B cell (primary cell): Measurements from ENCODE around the gene FAM217A. TPM values are rescaled to one million over a fixed set of nuclear protein-coding genes. Genes with fewer than 3 reads are reported as not detected.

Source experiments
- ATAC-seq: fragments of 200-7000 bp; cut with Tn5 transposase; one replicate; pipeline ENCODE4 v1.10.0; 2021; ENCODE audit warnings: low read depth, mild to moderate bottlenecking, moderate number of reproducible peaks, moderate library complexity
- CTCF ChIA-PET: fragments of 350-600 bp; sonication (Branson Sonifier 250); formaldehyde crosslinking; loops from one replicate; lab custom pipeline; 2021; ENCODE audit warnings: antibody characterized with exemption, inconsistent platforms; lab: Charles Lee
- POLR2A ChIA-PET: fragments of 350-600 bp; sonication (Branson Sonifier 250); formaldehyde crosslinking; loops from one replicate; lab custom pipeline; 2021; ENCODE audit warnings: antibody characterized with exemption; lab: Charles Lee
- DNase-seq: peaks from one replicate; pipeline ENCODE4 v3.0.0; 2013
- H2AFZ ChIP-seq: 2 replicates; pipeline ENCODE4 v1.6.1; 2012; ENCODE audit warnings: mild to moderate bottlenecking, low read depth, low read length; ENCODE audit not compliant: insufficient read depth, poor library complexity, severe bottlenecking
- H3K27ac ChIP-seq, 2 donors: 1 replicate in 1 of 2; 2 replicates in 1 of 2; pipeline ENCODE4 v1.5.1; 2012 to 2013; ENCODE audit warnings: low read length in 2 of 2, mild to moderate bottlenecking in 2 of 2, moderate library complexity in 1 of 2
- H3K27me3 ChIP-seq, 4 experiments: fragments of 200-600 bp in 1 of 4; sonication (generic) in 1 of 4; replicated peaks in 1 of 4; 1 replicate in 2 of 4; 2 replicates in 2 of 4; pipeline versions ENCODE4 v1.6.1 to v1.7.0; 2013 to 2016; ENCODE audit warnings: low read length in 3 of 4, mild to moderate bottlenecking in 2 of 4, mixed read lengths in 1 of 4, moderate library complexity in 1 of 4; ENCODE audit not compliant: insufficient read depth in 4 of 4, control insufficient read depth in 3 of 4; ENCODE audit errors: control extremely low read depth in 1 of 4
- H3K36me3 ChIP-seq, 2 experiments: replicated peaks in 1 of 2; 1 replicate in 1 of 2; 2 replicates in 1 of 2; pipeline versions ENCODE4 v1.6.1 to v1.7.1; 2013; ENCODE audit warnings: low read length in 1 of 2; ENCODE audit not compliant: insufficient read depth in 2 of 2, control insufficient read depth in 1 of 2; ENCODE audit errors: control extremely low read depth in 1 of 2, extremely low read depth in 1 of 2
- H3K4me1 ChIP-seq, 2 donors: fragments of 200-600 bp in 1 of 2; sonication (generic) in 1 of 2; 1 replicate in 1 of 2; 2 replicates in 1 of 2; pipeline versions ENCODE4 v1.5.1 to v1.6.1; 2013 to 2017; ENCODE audit warnings: low read length in 2 of 2; ENCODE audit not compliant: control insufficient read depth in 2 of 2, insufficient read depth in 2 of 2
- H3K4me2 ChIP-seq: replicated peaks from 2 replicates; pipeline ENCODE3; 2012; ENCODE audit warnings: mild to moderate bottlenecking, low read depth, low read length; ENCODE audit not compliant: poor library complexity, severe bottlenecking
- H3K4me3 ChIP-seq, 5 experiments: fragments of 200-600 bp in 1 of 5; sonication (generic) in 1 of 5; 1 replicate in 3 of 5; 2 replicates in 2 of 5; pipeline versions ENCODE4 v1.5.1 to v1.7.0; 2011 to 2016; ENCODE audit warnings: low read length in 4 of 5, mild to moderate bottlenecking in 4 of 5, low read depth in 2 of 5, control low read depth in 1 of 5, moderate library complexity in 1 of 5; ENCODE audit not compliant: insufficient read depth in 1 of 5; ENCODE audit errors: control extremely low read depth in 1 of 5, extremely low read depth in 1 of 5
- H3K79me2 ChIP-seq: fragments of 200-600 bp; sonication (generic); one replicate; pipeline ENCODE4 v1.6.0; 2016; ENCODE audit warnings: low read length; ENCODE audit not compliant: control insufficient read depth, insufficient read depth
- H3K9ac ChIP-seq: fragments of 200-600 bp; sonication (generic); 2 replicates; pipeline ENCODE4 v1.6.1; 2017; ENCODE audit warnings: mild to moderate bottlenecking, low read length, moderate library complexity
- H3K9me3 ChIP-seq, 3 donors: one replicate each; pipeline versions ENCODE4 v1.6.1 to v1.7.1; 2013; ENCODE audit warnings: low read length in 2 of 3; ENCODE audit not compliant: control insufficient read depth in 2 of 3, insufficient read depth in 1 of 3; ENCODE audit errors: control extremely low read depth in 1 of 3
- H4K20me1 ChIP-seq: 2 replicates; pipeline ENCODE4 v1.6.0; 2012; ENCODE audit warnings: mild to moderate bottlenecking, low read length; ENCODE audit not compliant: insufficient read depth, control insufficient read depth, poor library complexity, severe bottlenecking
- H3K27ac Mint-ChIP-seq: one replicate; pipeline ENCODE4 v1.8.0; 2021; ENCODE audit warnings: mixed read lengths
- H3K27me3 Mint-ChIP-seq: one replicate; pipeline ENCODE4 v1.8.0; 2021; ENCODE audit warnings: mixed read lengths
- H3K4me1 Mint-ChIP-seq: one replicate; pipeline ENCODE4 v1.8.0; 2021; ENCODE audit warnings: mixed read lengths
- H3K4me3 Mint-ChIP-seq: one replicate; pipeline ENCODE4 v1.8.0; 2021; ENCODE audit warnings: mixed read lengths
- H3K9me3 Mint-ChIP-seq: one replicate; pipeline ENCODE4 v1.8.0; 2022; ENCODE audit warnings: mixed read lengths; ENCODE audit not compliant: insufficient read depth
- CTCF ChIP-seq: fragments of 200-600 bp; IDR thresholded peaks from one replicate; pipeline ENCODE4 v1.8.0; 2022; ENCODE audit warnings: antibody characterized with exemption, mild to moderate bottlenecking
- EZH2 ChIP-seq: IDR thresholded peaks from 2 replicates; pipeline ENCODE4 v1.6.1; 2012; ENCODE audit warnings: borderline replicate concordance, low read depth, mild to moderate bottlenecking, moderate library complexity, low read length; ENCODE audit not compliant: insufficient read depth, poor library complexity, severe bottlenecking
- WGBS: methylation state at CpG from one replicate; pipeline ENCODE4 v1.1.5; 2013; ENCODE audit warnings: missing lambda C conversion rate; ENCODE audit not compliant: insufficient coverage; 5-methylcytosine and 5-hydroxymethylcytosine counted together
- intact Hi-C: fragments of 100-400 bp; cut with micrococcal nuclease; formaldehyde crosslinking; loops from one replicate; pipeline ENCODE4 v1.10.0; 2022
- polyA plus RNA-seq: library from polyadenylated mRNA; depleted of rRNA; stranded (reverse); fragments of >200 nt; gene quantifications from 2 replicates; pipeline ENCODE4 v1.2.3, GENCODE V29; 2012
- total RNA-seq, 2 donors: library from RNA; stranded (reverse); fragments of 120-200 nt in 1 of 2; gene quantifications; 1 replicate in 1 of 2; 2 replicates in 1 of 2; pipeline versions ENCODE4 v1.2.3 to v1.2.4, GENCODE V29; 2013 to 2022

FAM217A gene
- total and polyA plus RNA-seq, 2 donors (not counting 1 experiment from before 2014, with no cell fraction given), result not detected

- Mint-ChIP-seq H3K4me3 (peak overlapping the region; percentile 98), H3K27ac (peak overlapping the region; percentile 99), H3K27me3 (no peaks in the 10 kb centered on the region), H3K4me1 (peaks cover 74% of the 10 kb centered on the region), H3K9me3 (no peaks in the 10 kb centered on the region)
- Histone ChIP-seq H3K27me3 (no peaks in the 10 kb centered on the region), H4K20me1 (peaks cover 42% of the 10 kb centered on the region), H2AFZ (peak overlapping the region; percentile 94), H3K4me1 (peaks cover 39 to 49% of the 10 kb centered on the region in 2 donors), H3K27ac (peak overlapping the region; percentile 97 to 99), H3K9me3 (no peaks in the 10 kb centered on the region), H3K4me2 (peak overlapping the region; percentile 80), H3K9ac (peak overlapping the region; percentile 94), H3K4me3 (peak overlapping the region; percentile 70 to 97 (median 88)), H3K79me2 (peaks cover 45% of the 10 kb centered on the region), H3K36me3 (peaks cover 0 to 11% of the 10 kb centered on the region in 2 experiments)
- CTCF ChIA-PET, result interaction anchor here (0.7 to 3.5 kb wide), 21 partner anchors 9 to 1257 kb away, joined by 3 to 33 read pairs (median 5); partner anchors contain the start of genes ECI2 and FAM50B
- POLR2A ChIA-PET, result interaction anchor here (0.5 to 2.3 kb wide), 7 partner anchors 26 to 1129 kb away, joined by 4 to 15 read pairs (median 5); partner anchors contain the start of genes ECI2, FAM50B and PSMG4
- intact Hi-C loops, result loop anchor here (1.0 to 2.0 kb wide), 3 partner anchors 115 to 762 kb away; partner anchors contain the start of genes ECI2 and PSMG4
- 0% methylated on average over 10 of the region's 12 CpGs for WGBS
- TF ChIP-seq EZH2 (no peak), CTCF (no peak)
- DNase-seq, result no peak
- no peak for ATAC-seq
Measured at GRCh38 chr6:4020822-4021132, 58.2 kb downstream of the FAM217A start.

- Histone ChIP-seq H4K20me1 (peaks cover 27% of the 10 kb centered on the region), H3K4me2 (peak overlapping the region; percentile 81), H3K27me3 (no peaks in the 10 kb centered on the region), H3K9me3 (no peaks in the 10 kb centered on the region), H3K4me1 (peaks cover 35 to 46% of the 10 kb centered on the region in 2 donors), H2AFZ (peak overlapping the region; percentile 93), H3K79me2 (peaks cover 45% of the 10 kb centered on the region), H3K9ac (peak overlapping the region; percentile 86), H3K27ac (peak overlapping the region; percentile 94 to 97), H3K4me3 (peak overlapping the region; percentile 17 to 85 (median 76)), H3K36me3 (no peaks in the 10 kb centered on the region)
- ATAC-seq (no peak), DNase-seq (no peak)
- WGBS, result 0% methylated on average over 3 of the region's 8 CpGs
- H3K4me1 Mint-ChIP-seq, result peaks cover 73% of the 10 kb centered on the region
- ChIA-PET POLR2A (interaction anchor here (0.5 to 1.6 kb wide), 4 partner anchors 11 to 812 kb away, joined by 3 to 6 read pairs (median 4); partner anchors contain the start of genes ECI2 and PSMG4), CTCF (interaction anchor here (0.6 to 2.6 kb wide), 8 partner anchors 11 to 276 kb away, joined by 3 to 15 read pairs (median 5); partner anchors contain the start of gene FAM50B)
- TF ChIP-seq EZH2 (no peak), CTCF (no peak)
- intact Hi-C loops, result loop anchor here (1.0 to 10.0 kb wide), 8 partner anchors 117 to 1032 kb away; partner anchors contain the start of genes BPHL, CDYL, FAM50B and RIPK1
- H3K27me3 Mint-ChIP-seq, result no peaks in the 10 kb centered on the region
- H3K4me3 Mint-ChIP-seq, result peak overlapping the region; percentile 96
- H3K9me3 Mint-ChIP-seq, result no peaks in the 10 kb centered on the region
- H3K27ac Mint-ChIP-seq, result peak overlapping the region; percentile 99
Measured at GRCh38 chr6:4018924-4019236, 60.1 kb downstream of the FAM217A start.
